GM12875 (cell line): ENCODE results near the gene DAAM2.

ENCODE experiments used
- H3K4me3 ChIP-seq: one replicate; pipeline ENCODE4 v1.5.1; 2011; ENCODE audit warnings: low read depth, low read length, control low read depth
- TF ChIP-seq, protein P1 (sequence below): IDR thresholded peaks from 2 replicates; pipeline ENCODE4 v1.5.1; 2011; ENCODE audit warnings: low read depth, mild to moderate bottlenecking, control low read depth, inconsistent platforms, low read length, moderate library complexity, borderline replicate concordance; ENCODE audit not compliant: insufficient read depth

Gene DAAM2

DNA sequence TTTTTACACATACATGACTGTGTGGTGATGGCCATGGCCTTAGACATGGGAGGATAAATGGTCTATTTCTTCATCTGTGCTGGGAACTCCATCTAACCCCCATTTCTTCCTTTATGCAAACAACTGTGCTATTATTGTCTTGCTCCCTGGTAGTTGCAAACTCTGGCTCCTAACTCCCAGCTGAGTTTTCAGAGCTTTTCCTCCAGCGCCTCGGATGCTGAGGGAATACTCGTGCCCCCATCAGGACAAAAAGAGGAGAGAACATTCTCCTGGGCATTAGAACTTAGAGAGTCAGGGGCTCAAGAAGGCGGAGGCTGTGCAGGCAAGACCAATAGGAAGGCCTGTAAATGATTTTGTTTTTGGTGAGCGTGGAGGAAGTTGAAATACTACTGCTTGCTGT, 2.1 kb downstream of the DAAM2 start:
- H3K4me3 ChIP-seq, result no peak overlapping the region
- TF ChIP-seq, protein P1, sequence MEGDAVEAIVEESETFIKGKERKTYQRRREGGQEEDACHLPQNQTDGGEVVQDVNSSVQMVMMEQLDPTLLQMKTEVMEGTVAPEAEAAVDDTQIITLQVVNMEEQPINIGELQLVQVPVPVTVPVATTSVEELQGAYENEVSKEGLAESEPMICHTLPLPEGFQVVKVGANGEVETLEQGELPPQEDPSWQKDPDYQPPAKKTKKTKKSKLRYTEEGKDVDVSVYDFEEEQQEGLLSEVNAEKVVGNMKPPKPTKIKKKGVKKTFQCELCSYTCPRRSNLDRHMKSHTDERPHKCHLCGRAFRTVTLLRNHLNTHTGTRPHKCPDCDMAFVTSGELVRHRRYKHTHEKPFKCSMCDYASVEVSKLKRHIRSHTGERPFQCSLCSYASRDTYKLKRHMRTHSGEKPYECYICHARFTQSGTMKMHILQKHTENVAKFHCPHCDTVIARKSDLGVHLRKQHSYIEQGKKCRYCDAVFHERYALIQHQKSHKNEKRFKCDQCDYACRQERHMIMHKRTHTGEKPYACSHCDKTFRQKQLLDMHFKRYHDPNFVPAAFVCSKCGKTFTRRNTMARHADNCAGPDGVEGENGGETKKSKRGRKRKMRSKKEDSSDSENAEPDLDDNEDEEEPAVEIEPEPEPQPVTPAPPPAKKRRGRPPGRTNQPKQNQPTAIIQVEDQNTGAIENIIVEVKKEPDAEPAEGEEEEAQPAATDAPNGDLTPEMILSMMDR, result no peak

DNA sequence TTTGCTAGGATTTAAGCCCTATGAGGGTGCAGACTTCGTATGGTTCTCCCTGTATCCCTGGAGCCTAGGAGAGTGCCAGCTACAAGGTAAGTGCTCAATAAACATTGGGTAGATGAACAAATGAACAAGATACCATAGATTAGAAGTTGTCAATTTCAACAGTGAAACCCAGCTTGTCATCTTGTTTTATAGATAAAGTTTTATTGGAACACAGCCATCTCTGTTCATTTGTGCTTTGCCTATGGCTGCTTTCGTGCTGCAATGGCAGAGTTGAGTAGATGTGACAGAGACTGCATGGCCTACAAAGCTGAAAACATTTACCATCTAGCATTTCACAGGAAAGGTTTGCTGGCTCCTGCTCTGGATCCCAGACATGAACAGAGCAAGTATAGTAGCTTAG, 5.6 kb downstream of the DAAM2 start:
- TF ChIP-seq, protein P1, result no peak
- no peak overlapping the region for H3K4me3 ChIP-seq

DNA sequence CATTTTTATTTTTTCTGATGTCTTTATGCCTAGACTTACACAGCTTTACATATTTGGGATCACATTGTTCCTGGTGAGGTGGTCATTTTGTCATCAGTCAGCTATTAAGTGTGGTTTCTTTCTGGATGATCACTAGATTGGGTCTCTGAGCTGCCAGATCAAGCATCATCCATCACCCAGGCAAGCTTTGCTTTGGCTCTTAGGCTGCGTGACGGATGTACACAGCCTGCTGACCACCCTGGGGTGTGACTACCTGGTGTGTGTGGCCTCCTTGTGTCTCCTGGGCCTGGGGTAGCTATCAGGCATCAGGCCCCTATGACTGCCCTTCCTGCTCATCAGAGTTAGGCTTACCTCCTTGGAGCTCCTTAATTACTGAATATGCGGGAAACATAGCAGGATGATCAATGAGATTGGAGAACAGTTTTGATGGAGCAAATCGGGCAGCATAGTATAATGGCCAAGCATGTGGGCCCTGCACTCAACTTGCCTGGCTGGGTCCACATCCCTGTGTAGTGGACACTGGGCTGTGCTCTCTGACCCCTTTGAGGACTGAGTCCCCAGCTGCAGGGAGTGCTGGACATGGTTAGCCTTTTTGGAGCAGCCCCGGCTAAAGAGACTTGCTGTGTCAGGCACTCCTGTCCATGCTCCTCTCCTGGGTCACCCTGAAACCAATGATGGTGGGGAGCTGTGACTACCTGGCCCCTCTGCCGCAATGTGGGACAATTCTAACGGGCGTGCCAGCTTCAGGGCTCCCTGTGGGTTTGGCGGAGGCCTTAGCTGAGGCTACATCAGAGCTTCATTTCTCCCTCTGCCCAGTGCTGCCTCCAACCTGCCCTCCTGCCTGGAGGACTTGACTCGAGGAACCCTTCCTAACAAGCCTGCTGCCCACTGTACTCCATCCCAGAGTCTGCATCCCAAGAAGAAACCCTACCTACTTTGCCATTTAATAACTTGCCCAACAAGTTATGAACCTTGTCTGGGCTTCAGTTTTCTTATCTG, 8.2 kb downstream of the DAAM2 start:
- TF ChIP-seq, protein P1, result no peak

DNA sequence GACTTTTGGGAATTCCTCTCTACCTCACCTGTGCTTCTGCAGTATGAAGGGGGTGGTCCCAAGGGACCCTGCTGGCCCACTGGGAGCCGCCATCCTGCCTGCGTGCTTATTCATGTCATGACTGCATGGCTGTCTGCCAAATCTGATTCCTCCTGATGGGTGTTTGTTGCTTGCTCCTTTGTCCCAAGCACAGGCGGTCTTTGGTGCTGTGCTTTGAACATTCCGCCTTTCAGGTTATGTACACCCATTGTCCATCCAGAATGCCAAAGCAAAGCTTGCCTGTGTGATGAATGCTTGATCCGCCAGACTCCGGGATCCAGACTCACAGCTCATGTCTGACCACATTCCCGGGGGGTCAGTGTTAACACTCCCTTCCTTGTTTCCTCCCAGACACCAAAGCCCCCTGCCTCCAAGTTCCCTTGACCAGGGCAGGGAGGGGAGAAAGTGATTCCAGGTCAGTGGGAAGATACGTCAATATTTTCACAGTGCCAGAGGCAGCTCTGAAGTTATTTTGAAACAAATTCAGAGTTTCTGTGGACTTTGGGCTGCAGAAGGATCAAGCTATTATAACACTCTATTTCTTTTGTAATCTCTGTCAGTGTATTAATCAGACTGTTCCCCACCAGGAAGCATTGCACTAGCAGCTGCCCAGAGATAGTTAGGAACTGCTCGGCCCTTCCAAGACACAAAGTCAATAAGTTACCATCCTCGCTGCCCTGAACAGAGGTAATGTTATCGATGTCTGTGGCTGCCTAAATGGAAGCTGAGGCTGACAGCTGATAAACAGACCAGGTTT, 9.5 kb downstream of the DAAM2 start:
- no peak overlapping the region for H3K4me3 ChIP-seq
- TF ChIP-seq, protein P1, result no peak

More for the DNA sequence above, 8.2 kb downstream of the DAAM2 start:
- H3K4me3 ChIP-seq, result no peak overlapping the region

DNA sequence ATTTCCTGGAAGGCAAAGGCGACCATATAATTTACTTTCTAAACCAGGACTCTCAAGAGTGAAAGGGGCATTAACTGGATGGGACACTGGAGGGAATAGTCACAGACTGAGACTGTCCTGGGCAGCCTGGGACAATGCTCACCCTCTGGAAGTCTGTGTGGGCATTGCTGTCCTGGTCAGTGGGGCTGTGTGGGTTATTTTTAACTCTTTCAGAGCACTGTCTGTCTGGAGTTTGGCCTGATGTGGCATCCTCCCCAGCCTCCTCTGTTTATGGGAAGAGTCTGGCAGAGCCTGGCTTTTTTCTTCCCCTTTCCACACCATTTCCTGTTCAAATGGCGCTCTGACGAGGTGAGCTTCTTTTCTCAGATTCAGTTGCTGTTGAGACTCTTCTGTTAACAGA, 11.7 kb downstream of the DAAM2 start:
- TF ChIP-seq, protein P1, result no peak
- H3K4me3 ChIP-seq, result no peak overlapping the region

DNA sequence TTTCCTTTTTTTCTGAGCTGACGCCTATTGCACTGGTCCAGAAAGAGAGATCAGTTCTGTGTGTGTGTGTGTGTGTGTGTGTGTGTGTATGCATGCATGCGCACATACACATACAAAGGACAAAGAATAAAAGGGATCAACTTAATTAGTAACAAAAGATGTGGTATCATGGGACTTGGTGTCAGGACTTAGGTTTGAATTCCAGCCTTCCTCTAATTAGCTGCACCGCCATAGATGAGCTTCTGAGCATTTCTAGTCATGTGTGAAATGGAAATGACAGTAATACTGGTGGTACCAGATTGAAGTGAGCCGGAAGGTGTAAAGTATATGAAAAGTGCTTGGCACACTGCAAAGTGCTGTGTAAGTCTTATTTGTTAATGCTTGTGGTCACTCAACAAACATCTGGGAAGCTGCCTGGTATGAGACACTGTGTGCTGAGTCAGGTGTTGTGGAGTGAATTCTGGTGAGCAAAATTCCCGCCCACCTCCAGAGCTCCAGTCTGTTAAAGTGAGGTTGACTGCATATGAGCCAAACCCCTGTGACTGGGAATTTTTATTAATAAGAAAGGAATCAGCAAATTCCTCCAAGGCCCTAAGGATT, 12.4 kb downstream of the DAAM2 start:
- TF ChIP-seq, protein P1, result no peak
- H3K4me3 ChIP-seq, result no peak overlapping the region
